Tibial nerve (tissue), 3 donors: ENCODE data around the gene SIGLECL1.

Source experiments
- POLR2A ChIP-seq, 2 donors: fragments of 450-650 bp; IDR thresholded peaks; one replicate each; pipeline ENCODE4 v1.6.1; 2017; ENCODE audit warnings: antibody characterized with exemption in 2 of 2, mild to moderate bottlenecking in 2 of 2, moderate library complexity in 2 of 2
- TF ChIP-seq, protein P1 (sequence below), 5 experiments: fragments of 200-600 bp in 3 of 5; fragments of 450-650 bp in 2 of 5; sonication (generic) in 3 of 5; IDR thresholded peaks; one replicate each; pipeline ENCODE4 v1.5.1; 2016 to 2019; ENCODE audit warnings: antibody characterized with exemption in 5 of 5, mild to moderate bottlenecking in 3 of 5, moderate library complexity in 2 of 5

DNA sequence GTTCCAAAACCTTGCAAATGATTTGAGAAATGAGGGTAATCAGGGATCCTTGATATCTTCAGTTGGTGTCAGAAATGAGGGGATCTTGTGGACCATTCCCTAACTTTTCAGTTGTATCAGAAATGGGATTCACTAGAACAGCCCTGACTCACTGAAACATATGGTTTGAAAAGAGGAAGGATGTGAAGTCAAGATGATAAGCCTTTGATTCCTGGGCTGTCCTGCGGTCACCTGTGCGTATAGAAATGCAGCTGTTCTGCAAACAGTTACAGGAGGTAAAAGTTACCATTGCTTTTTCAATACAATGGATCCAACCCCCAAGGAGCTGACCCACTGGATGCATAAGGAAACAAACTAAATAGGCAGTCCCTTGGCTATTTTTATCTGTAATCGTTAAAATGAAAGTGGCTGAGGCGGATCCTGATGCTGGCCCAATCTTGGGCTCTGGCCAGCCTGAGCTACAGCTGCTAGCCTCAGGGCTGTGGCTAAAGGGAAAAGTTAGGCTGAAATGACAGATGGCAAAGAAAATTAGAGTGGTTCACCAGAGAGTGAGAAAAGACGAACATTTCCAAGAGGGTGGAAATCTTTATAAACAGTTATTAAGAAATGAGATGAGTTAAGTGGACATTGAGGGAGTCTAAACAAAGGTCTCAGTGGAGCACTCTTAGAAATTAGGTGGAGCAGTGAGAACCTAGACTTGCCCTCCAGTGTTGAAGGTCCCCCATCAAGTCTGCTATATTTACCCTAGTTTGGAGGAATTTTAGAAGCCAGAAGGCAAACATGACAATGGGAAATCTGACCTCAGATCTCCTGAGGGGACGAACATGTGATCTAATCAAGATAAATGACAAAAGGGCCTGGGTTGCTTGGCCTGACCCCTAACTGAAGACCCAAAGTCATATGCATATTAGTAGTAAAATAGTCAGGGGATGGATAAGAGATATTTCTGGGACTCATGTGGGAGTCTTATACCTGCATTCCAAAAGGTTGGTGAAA lies 7.6 kb downstream of the SIGLECL1 start:
- no peak for TF ChIP-seq POLR2A (IDR thresholded peaks at IDR 0.05)
- TF ChIP-seq, protein P1, sequence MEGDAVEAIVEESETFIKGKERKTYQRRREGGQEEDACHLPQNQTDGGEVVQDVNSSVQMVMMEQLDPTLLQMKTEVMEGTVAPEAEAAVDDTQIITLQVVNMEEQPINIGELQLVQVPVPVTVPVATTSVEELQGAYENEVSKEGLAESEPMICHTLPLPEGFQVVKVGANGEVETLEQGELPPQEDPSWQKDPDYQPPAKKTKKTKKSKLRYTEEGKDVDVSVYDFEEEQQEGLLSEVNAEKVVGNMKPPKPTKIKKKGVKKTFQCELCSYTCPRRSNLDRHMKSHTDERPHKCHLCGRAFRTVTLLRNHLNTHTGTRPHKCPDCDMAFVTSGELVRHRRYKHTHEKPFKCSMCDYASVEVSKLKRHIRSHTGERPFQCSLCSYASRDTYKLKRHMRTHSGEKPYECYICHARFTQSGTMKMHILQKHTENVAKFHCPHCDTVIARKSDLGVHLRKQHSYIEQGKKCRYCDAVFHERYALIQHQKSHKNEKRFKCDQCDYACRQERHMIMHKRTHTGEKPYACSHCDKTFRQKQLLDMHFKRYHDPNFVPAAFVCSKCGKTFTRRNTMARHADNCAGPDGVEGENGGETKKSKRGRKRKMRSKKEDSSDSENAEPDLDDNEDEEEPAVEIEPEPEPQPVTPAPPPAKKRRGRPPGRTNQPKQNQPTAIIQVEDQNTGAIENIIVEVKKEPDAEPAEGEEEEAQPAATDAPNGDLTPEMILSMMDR (IDR thresholded peaks at IDR 0.05): no peak
